Measurements from ENCODE around the gene TBL1XR1. TPM values are rescaled to one million over a fixed set of nuclear protein-coding genes. Genes with fewer than 3 reads are reported as not detected.
"Not testable (repeated sequence)": the region's sequence is repeated elsewhere in the genome, so short reads cannot be mapped to it uniquely, and the experiment has no call there.

Gene TBL1XR1
- total and polyA plus RNA-seq, 2 of the 8 experiments (the other 6 are each of a cell fraction or from before 2014, with no cell fraction given), result 28.1 to 147 TPM

- TF ChIP-seq RFX5 (IDR thresholded peaks at IDR 0.05; ENCODE audit: borderline replicate concordance, low read depth, low read length) (no peak), KDM4A (IDR thresholded peaks at IDR 0.05; ENCODE audit: low read depth, low read length, severe bottlenecking) (no peak), SIRT6 (IDR thresholded peaks at IDR 0.05; ENCODE audit: low read length) (no peak), RXRA (IDR thresholded peaks at IDR 0.05; ENCODE audit: insufficient read depth, low read depth, low read length) (no peak)
Observed at GRCh38 chr3:177193688-177194268, 3.5 kb downstream of the TBL1XR1 start (continued).

- not testable (repeated sequence) for H3K14ac ChIP-seq (ENCODE audit: insufficient read length); H3K9ac ChIP-seq (replicated peaks in 1 of 4; ENCODE audit: extremely low read depth in 1 of 4, low read depth in 3 of 4, low read length in 3 of 4); H3K27me3 ChIP-seq (replicated peaks in 1 of 4; ENCODE audit: control insufficient read depth in 3 of 4, extremely low read depth in 1 of 4, insufficient read depth in 3 of 4, low read length in 3 of 4); H2BK15ac ChIP-seq (ENCODE audit: low read length); H3K18ac ChIP-seq (ENCODE audit: extremely low read depth, low read length); H3K4me3 ChIP-seq (ENCODE audit: extremely low read depth in 1 of 4, insufficient read depth in 2 of 4, low read depth in 3 of 4, low read length in 4 of 4); H3K9me3 ChIP-seq (ENCODE audit: insufficient read depth in 2 of 2, low read depth in 1 of 2, low read length in 1 of 2); H4K91ac ChIP-seq (replicated peaks; ENCODE audit: insufficient read length, low read length); H2AFZ ChIP-seq (ENCODE audit: low read length); H2BK20ac ChIP-seq (ENCODE audit: low read length); H3K27ac ChIP-seq (ENCODE audit: low read depth, low read length); H2BK5ac ChIP-seq (ENCODE audit: low read depth, low read length); H4K8ac ChIP-seq (ENCODE audit: extremely low read depth, insufficient read depth, low read length); H3K36me3 ChIP-seq (ENCODE audit: control insufficient read depth in 2 of 4, insufficient read depth in 4 of 4, low read length in 3 of 4); H3K56ac ChIP-seq (replicated peaks; ENCODE audit: insufficient read length, low read depth, low read length); FAIRE-seq; H2BK12ac ChIP-seq (ENCODE audit: low read depth, low read length); DNase-seq (ENCODE audit: low read depth in 1 of 2, low spot score in 2 of 2); H4K5ac ChIP-seq (ENCODE audit: insufficient read length, low read depth, low read length); H3K23ac ChIP-seq (ENCODE audit: insufficient read length); H3K23me2 ChIP-seq (ENCODE audit: low read depth, low read length); H2AK5ac ChIP-seq (ENCODE audit: low read depth, low read length); H2BK120ac ChIP-seq (replicated peaks; ENCODE audit: low read depth, low read length); H3K4ac ChIP-seq (replicated peaks; ENCODE audit: insufficient read length, low read depth, low read length); H3K79me1 ChIP-seq (ENCODE audit: low read depth, low read length)
- peak overlapping the region; percentile 73 to 75; a peak in 1 of 4 replicates for H3K4me2 ChIP-seq (ENCODE audit: insufficient read depth in 1 of 2, low read depth in 2 of 2, low read length in 2 of 2)
- H4K20me1 ChIP-seq (replicated peaks in 1 of 2; ENCODE audit: control insufficient read depth in 1 of 2, insufficient read depth in 2 of 2, low read length in 2 of 2), result peaks cover 5 to 12% of the 10 kb centered on the region in 2 experiments
- POLR2A ChIA-PET (ENCODE audit: partially characterized antibody), result interaction anchor here (1.1 to 1.8 kb wide), 7 partner anchors 13 to 256 kb away, joined by 3 to 6 read pairs (median 3); no protein-coding TSS in a partner anchor
- WGBS, 2 experiments (ENCODE audit: extremely low coverage in 1 of 2, insufficient coverage in 1 of 2, insufficient read length in 1 of 2, insufficient replicate concordance in 2 of 2, low coverage in 1 of 2, low lambda C conversion rate in 2 of 2, missing lambda C conversion rate in 1 of 2), result 95% methylated on average over 12 of the region's 12 CpGs; no CpG with 5 or more reads in 1 of the 2 experiments
- peaks cover 73 to 83% of the 10 kb centered on the region in 2 experiments for H3K79me2 ChIP-seq (ENCODE audit: control insufficient read depth in 1 of 2, insufficient read depth in 2 of 2, low read length in 2 of 2)
- H3K4me1 ChIP-seq (replicated peaks in 1 of 4; ENCODE audit: control insufficient read depth in 3 of 4, insufficient read depth in 4 of 4, low read length in 3 of 4), result peaks cover under 1 to 27% (median 9%) of the 10 kb centered on the region in 4 experiments; a peak in 5 of 7 replicates
- CTCF ChIA-PET (ENCODE audit: partially characterized antibody), result interaction anchor here (1.1 kb wide), 1 partner anchor 9 kb away, joined by 3 read pairs; no protein-coding TSS in a partner anchor
Observed at GRCh38 chr3:177193275-177193674, 4.0 kb downstream of the TBL1XR1 start.

Measured in H1 (cell line).